Mesothelial cell of epicardium (in vitro differentiated cells): ENCODE data around the gene GPC6. TPM values are rescaled to one million over a fixed set of nuclear protein-coding genes. Genes with fewer than 3 reads are reported as not detected.

Experiments
- DNase-seq, 2 experiments: peaks; one replicate each; pipeline ENCODE4 v3.0.0; 2021; ENCODE audit warnings: low spot score in 2 of 2; ENCODE audit not compliant: unreplicated experiment in 2 of 2
- H3K27ac Mint-ChIP-seq: 2 replicates; pipeline ENCODE4 v1.8.0; 2021; ENCODE audit warnings: mixed read lengths
- H3K27me3 Mint-ChIP-seq: 2 replicates; pipeline ENCODE4 v1.8.0; 2021; ENCODE audit warnings: low read depth, mixed read lengths
- H3K36me3 Mint-ChIP-seq: 2 replicates; pipeline ENCODE4 v1.8.0; 2021; ENCODE audit warnings: mixed read lengths
- H3K4me1 Mint-ChIP-seq: 2 replicates; pipeline ENCODE4 v1.8.0; 2021; ENCODE audit warnings: mixed read lengths
- H3K4me3 Mint-ChIP-seq: 2 replicates; pipeline ENCODE4 v1.8.0; 2021; ENCODE audit warnings: mild to moderate bottlenecking, moderate library complexity, mixed read lengths
- H3K9me3 Mint-ChIP-seq: 2 replicates; pipeline ENCODE4 v1.8.0; 2021; ENCODE audit warnings: mixed read lengths
- CTCF ChIP-seq: fragments of 200-600 bp; sonication (generic); IDR thresholded peaks from one replicate; pipeline ENCODE4 v1.5.0; 2021; ENCODE audit warnings: antibody characterized with exemption; ENCODE audit not compliant: unreplicated experiment
- total RNA-seq: library from RNA; stranded (reverse); gene quantifications from 3 replicates; pipeline ENCODE4 v1.2.1, GENCODE V29; 2021

Gene GPC6
- total RNA-seq, 1 donor from 2014 or later, result 112 TPM

DNA sequence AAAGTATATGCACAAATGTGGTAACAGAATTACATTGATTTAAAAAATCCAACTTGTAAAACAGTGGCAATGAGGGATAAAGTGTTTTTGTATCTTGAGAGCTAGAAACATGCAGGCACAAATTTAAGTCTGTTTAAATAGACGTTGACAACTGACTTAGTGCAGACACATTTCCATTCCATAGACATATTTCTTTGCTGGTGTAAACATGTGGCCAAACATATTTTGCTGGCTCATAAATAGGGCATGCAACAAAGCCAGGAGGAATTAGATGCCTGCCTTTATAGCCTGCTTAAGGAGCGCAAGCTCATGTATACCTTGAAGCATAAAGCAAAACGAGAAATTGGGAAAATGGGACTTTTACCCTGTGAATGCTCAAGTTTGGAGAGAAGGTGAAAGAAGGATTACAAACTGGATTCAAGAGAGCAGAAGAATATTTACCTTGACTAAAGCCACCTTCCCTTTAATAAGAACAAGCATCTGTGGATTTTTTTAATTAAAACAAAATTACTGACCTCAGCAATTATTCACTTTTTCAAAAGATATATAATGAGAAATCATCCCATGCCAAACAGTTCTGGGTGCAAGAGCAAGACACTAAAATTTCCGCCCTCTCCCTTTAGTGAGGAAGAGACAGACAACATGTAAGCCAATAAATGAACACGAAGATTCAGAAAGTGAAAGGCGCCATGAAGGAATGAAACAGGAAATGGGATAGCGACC is 1181.9 kb downstream of the GPC6 start:
- TF ChIP-seq CTCF, result no peak
- peaks cover 14% of the 10 kb centered on the region for H3K36me3 Mint-ChIP-seq

DNA sequence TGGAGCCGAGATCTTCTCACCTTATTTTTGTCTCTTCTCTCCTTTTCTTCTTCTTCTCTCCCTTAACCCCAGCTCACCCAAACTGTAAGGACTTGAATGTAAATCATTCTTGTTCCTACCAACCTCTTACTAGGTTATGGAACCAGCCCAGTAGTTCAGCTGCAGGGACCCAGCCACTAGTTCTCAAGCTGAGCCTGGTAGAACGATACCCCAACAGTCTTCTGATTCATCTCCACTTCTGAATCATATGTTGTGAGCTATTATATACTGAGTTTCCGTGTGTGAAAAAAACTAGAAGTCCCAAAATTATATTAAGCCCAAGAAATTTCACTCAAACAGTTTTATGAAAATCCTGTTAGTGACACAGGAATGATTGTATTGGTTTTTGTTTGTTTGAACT is 1185.1 kb downstream of the GPC6 start:
- Mint-ChIP-seq H3K36me3 (peaks cover 7% of the 10 kb centered on the region), H3K4me1 (peaks cover 46% of the 10 kb centered on the region), H3K9me3 (peaks cover 5% of the 10 kb centered on the region), H3K27me3 (no peaks in the 10 kb centered on the region), H3K27ac (no peak overlapping the region), H3K4me3 (no peak overlapping the region)
- no peak for TF ChIP-seq CTCF
- no peak for DNase-seq

More for the DNA sequence above, 1181.9 kb downstream of the GPC6 start:
- DNase-seq, result no peak
- Mint-ChIP-seq H3K27me3 (no peaks in the 10 kb centered on the region), H3K4me1 (peaks cover 17% of the 10 kb centered on the region), H3K27ac (no peak overlapping the region), H3K9me3 (peaks cover 5% of the 10 kb centered on the region), H3K4me3 (no peak overlapping the region)

DNA sequence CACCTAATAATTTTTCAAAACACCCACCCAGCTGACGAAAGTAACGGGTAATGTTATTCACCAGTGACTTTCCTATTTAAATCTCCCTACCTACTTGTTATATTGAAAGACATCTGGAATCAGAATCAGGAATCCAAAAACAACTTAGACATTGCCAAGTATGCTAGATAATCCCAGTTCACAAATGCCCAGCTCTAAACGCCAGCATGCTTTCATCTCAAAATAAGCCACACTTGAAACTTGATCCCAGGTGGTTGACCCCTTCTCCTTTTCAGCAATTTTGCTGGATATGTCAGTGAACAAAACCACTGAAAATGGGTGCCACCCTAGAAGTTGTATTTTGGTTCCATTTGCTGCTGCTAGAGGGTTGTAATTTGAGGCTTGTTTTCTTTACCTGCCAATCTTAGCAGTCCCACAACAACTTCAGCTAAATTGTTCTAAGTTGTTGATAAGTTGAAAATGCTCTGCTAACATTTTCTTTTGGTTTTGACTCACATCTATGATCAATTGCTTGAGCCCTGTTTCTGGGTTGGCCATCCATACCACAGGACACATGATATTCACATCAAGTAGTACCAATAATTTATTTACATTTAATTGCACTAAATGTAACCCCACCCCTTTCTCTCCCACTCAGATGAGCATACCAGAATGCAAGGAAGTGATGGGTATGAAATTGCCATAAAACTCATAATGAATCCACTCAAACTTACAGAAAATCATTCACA is 1186.4 kb downstream of the GPC6 start:
- no peaks in the 10 kb centered on the region for H3K27me3 Mint-ChIP-seq
- H3K4me3 Mint-ChIP-seq, result no peak overlapping the region
- H3K4me1 Mint-ChIP-seq, result peaks cover 46% of the 10 kb centered on the region
- H3K36me3 Mint-ChIP-seq, result peaks cover 7% of the 10 kb centered on the region
- H3K27ac Mint-ChIP-seq, result no peak overlapping the region
- DNase-seq, result no peak
- no peak for TF ChIP-seq CTCF
- peaks cover 14% of the 10 kb centered on the region for H3K9me3 Mint-ChIP-seq

- H3K4me3 Mint-ChIP-seq, result no peak overlapping the region
- H3K27me3 Mint-ChIP-seq, result no peaks in the 10 kb centered on the region
- no peak overlapping the region for H3K27ac Mint-ChIP-seq
- H3K9me3 Mint-ChIP-seq, result peaks cover 14% of the 10 kb centered on the region
- DNase-seq, result no peak
- peaks cover 7% of the 10 kb centered on the region for H3K36me3 Mint-ChIP-seq
- no peak for TF ChIP-seq CTCF
- H3K4me1 Mint-ChIP-seq, result peaks cover 46% of the 10 kb centered on the region
Measured at GRCh38 chr13:94413598-94413944, 1187.0 kb downstream of the GPC6 start.

- H3K36me3 Mint-ChIP-seq, result peaks cover 2% of the 10 kb centered on the region
- H3K27ac Mint-ChIP-seq, result no peak overlapping the region
- H3K4me1 Mint-ChIP-seq, result peaks cover 46% of the 10 kb centered on the region
- no peak for TF ChIP-seq CTCF
- no peak for DNase-seq
- H3K4me3 Mint-ChIP-seq, result no peak overlapping the region
- H3K9me3 Mint-ChIP-seq, result peaks cover 10% of the 10 kb centered on the region
- H3K27me3 Mint-ChIP-seq, result no peaks in the 10 kb centered on the region
Measured at GRCh38 chr13:94414141-94414540, 1187.5 kb downstream of the GPC6 start.
